Panc1 (cell line): Measurements from ENCODE around the gene ZNF462. TPM values are rescaled to one million over a fixed set of nuclear protein-coding genes. Genes with fewer than 3 reads are reported as not detected.

Experiments
- ATAC-seq: fragments of 200-7000 bp; cut with Tn5 transposase; 2 replicates; pipeline ENCODE4 v1.9.1; 2020; ENCODE audit warnings: mild to moderate bottlenecking, moderate library complexity
- BruUV-seq: library from RNA; stranded (reverse); fragments of 400-500 nt; replicated peaks from 2 replicates; lab custom pipeline; 2021; lab: Mats Ljungman, UMichigan
- CTCF ChIA-PET: fragments of 300-600 bp; sonication (Branson Sonifier 250); formaldehyde crosslinking; loops from one replicate; lab custom pipeline; 2022; ENCODE audit warnings: antibody characterized with exemption; lab: Charles Lee
- POLR2A ChIA-PET: fragments of 300-600 bp; sonication (Branson Sonifier 250); formaldehyde crosslinking; loops from one replicate; lab custom pipeline; 2022; ENCODE audit warnings: antibody characterized with exemption; lab: Charles Lee
- DNase-seq: peaks from one replicate; pipeline ENCODE4 v3.0.0-alpha.2; 2010; ENCODE audit warnings: low read depth, low spot score
- H3K27ac ChIP-seq: 2 replicates; pipeline ENCODE4 v1.5.1; 2011; ENCODE audit warnings: mild to moderate bottlenecking, low read length, inconsistent platforms
- H3K27me3 ChIP-seq: fragments of 200-500 bp; sonication (Bioruptor generic); 2 replicates; pipeline ENCODE4 v1.6.0; 2014; ENCODE audit warnings: low read length, inconsistent platforms; ENCODE audit not compliant: control insufficient read depth, insufficient read depth
- H3K36me3 ChIP-seq: fragments of 200-500 bp; sonication (Bioruptor generic); 2 replicates; pipeline ENCODE4 v1.5.1; 2014; ENCODE audit warnings: inconsistent platforms, mild to moderate bottlenecking, low read length, moderate library complexity; ENCODE audit not compliant: control insufficient read depth, insufficient read depth
- H3K4me1 ChIP-seq: 2 replicates; pipeline ENCODE4 v1.5.1; 2011; ENCODE audit warnings: inconsistent platforms, mild to moderate bottlenecking, low read length, moderate library complexity; ENCODE audit not compliant: control insufficient read depth, insufficient read depth
- H3K4me3 ChIP-seq, 2 experiments: 2 replicates each; pipeline ENCODE4 v1.5.1; 2011 to 2012; ENCODE audit warnings: low read depth in 2 of 2, low read length in 2 of 2, mild to moderate bottlenecking in 2 of 2, inconsistent platforms in 1 of 2, moderate library complexity in 1 of 2
- H3K9me3 ChIP-seq: fragments of 200-500 bp; sonication (Bioruptor generic); 2 replicates; pipeline ENCODE4 v1.5.1; 2014; ENCODE audit warnings: low read depth, mild to moderate bottlenecking, inconsistent platforms, low read length, moderate library complexity; ENCODE audit not compliant: control insufficient read depth, insufficient read depth
- POLR2AphosphoS5 ChIP-seq: IDR thresholded peaks from 2 replicates; pipeline ENCODE4 v1.6.1; 2012; ENCODE audit warnings: mild to moderate bottlenecking, low read depth, low read length, moderate library complexity
- SIN3A ChIP-seq: IDR thresholded peaks from 2 replicates; pipeline ENCODE4 v1.6.1; 2012; ENCODE audit warnings: low read depth, mild to moderate bottlenecking, low read length, moderate library complexity, borderline replicate concordance; ENCODE audit not compliant: insufficient read depth
- TCF7L2 ChIP-seq: IDR thresholded peaks from 2 replicates; pipeline ENCODE4 v1.6.1; 2011; ENCODE audit warnings: mild to moderate bottlenecking, low read depth, low read length, inconsistent platforms
- in situ Hi-C: cut with HindIII; loops from 2 replicates; pipeline ENCODE4 v1.10.0; 2016; ENCODE audit warnings: low sequenced_read_pairs, low pct_unique_long_range_greater_than_20kb
- intact Hi-C: fragments of 100-400 bp; cut with micrococcal nuclease; formaldehyde crosslinking; loops from one replicate; pipeline ENCODE4 v1.10.0; 2022; ENCODE audit not compliant: unreplicated experiment
- total RNA-seq: library from RNA; stranded (reverse); gene quantifications from one replicate; pipeline ENCODE4 v1.2.1, GENCODE V29; 2021; ENCODE audit not compliant: unreplicated experiment
- TF ChIP-seq, protein P1 (sequence below): fragments of 450-650 bp; IDR thresholded peaks from 2 replicates; pipeline ENCODE4 v1.5.1; 2017; ENCODE audit warnings: mild to moderate bottlenecking
- TF ChIP-seq, protein P2 (sequence below), 2 experiments: IDR thresholded peaks; 2 replicates each; pipeline ENCODE4 v1.6.1; 2011 to 2012; ENCODE audit warnings: low read depth in 2 of 2, control low read depth in 1 of 2, low read length in 1 of 2, mild to moderate bottlenecking in 1 of 2, moderate library complexity in 1 of 2; ENCODE audit not compliant: insufficient read depth in 1 of 2

Gene ZNF462
- total RNA-seq, 1 experiment from 2014 or later = 34.8 TPM

DNA sequence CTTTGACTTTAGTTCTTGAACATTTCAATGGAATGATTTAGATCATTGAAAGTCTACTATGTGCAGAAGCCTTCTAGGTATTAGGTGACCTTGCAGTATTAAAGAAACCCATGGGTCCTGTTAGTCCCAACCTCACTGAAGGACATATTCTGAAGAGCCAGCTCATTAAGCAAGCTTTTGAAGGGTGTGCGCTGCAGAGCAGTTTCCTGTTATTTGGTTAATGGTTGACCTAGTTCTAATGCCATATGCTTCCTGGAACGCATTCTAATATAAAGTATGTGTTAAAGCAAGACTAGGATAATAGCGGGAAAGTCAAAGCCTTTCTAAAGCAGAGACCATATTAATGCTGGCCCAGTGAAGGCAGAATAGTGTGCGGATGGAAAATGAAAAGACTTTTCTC lies 20.1 kb downstream of the ZNF462 start:
- ATAC-seq = no peak
- in situ Hi-C loops (no loop called here), intact Hi-C loops (no loop called here)
- Histone ChIP-seq H3K27me3 (no peaks in the 10 kb centered on the region), H3K27ac (no peak overlapping the region), H3K36me3 (no peaks in the 10 kb centered on the region), H3K4me1 (peaks cover 19% of the 10 kb centered on the region), H3K4me3 (no peak overlapping the region), H3K9me3 (no peaks in the 10 kb centered on the region)
- TF ChIP-seq, protein P1, sequence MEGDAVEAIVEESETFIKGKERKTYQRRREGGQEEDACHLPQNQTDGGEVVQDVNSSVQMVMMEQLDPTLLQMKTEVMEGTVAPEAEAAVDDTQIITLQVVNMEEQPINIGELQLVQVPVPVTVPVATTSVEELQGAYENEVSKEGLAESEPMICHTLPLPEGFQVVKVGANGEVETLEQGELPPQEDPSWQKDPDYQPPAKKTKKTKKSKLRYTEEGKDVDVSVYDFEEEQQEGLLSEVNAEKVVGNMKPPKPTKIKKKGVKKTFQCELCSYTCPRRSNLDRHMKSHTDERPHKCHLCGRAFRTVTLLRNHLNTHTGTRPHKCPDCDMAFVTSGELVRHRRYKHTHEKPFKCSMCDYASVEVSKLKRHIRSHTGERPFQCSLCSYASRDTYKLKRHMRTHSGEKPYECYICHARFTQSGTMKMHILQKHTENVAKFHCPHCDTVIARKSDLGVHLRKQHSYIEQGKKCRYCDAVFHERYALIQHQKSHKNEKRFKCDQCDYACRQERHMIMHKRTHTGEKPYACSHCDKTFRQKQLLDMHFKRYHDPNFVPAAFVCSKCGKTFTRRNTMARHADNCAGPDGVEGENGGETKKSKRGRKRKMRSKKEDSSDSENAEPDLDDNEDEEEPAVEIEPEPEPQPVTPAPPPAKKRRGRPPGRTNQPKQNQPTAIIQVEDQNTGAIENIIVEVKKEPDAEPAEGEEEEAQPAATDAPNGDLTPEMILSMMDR = no peak
- TF ChIP-seq SIN3A = no peak
- TF ChIP-seq POLR2AphosphoS5 = no peak
- TF ChIP-seq, protein P2, sequence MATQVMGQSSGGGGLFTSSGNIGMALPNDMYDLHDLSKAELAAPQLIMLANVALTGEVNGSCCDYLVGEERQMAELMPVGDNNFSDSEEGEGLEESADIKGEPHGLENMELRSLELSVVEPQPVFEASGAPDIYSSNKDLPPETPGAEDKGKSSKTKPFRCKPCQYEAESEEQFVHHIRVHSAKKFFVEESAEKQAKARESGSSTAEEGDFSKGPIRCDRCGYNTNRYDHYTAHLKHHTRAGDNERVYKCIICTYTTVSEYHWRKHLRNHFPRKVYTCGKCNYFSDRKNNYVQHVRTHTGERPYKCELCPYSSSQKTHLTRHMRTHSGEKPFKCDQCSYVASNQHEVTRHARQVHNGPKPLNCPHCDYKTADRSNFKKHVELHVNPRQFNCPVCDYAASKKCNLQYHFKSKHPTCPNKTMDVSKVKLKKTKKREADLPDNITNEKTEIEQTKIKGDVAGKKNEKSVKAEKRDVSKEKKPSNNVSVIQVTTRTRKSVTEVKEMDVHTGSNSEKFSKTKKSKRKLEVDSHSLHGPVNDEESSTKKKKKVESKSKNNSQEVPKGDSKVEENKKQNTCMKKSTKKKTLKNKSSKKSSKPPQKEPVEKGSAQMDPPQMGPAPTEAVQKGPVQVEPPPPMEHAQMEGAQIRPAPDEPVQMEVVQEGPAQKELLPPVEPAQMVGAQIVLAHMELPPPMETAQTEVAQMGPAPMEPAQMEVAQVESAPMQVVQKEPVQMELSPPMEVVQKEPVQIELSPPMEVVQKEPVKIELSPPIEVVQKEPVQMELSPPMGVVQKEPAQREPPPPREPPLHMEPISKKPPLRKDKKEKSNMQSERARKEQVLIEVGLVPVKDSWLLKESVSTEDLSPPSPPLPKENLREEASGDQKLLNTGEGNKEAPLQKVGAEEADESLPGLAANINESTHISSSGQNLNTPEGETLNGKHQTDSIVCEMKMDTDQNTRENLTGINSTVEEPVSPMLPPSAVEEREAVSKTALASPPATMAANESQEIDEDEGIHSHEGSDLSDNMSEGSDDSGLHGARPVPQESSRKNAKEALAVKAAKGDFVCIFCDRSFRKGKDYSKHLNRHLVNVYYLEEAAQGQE (IDR thresholded peaks at IDR 0.05; ENCODE audit: insufficient read depth in 1 of 2, low read depth in 2 of 2, low read length in 1 of 2) = no peak
- no peak for TF ChIP-seq TCF7L2
- no TSS peak for BruUV-seq
- ChIA-PET POLR2A (no interaction called here), CTCF (no interaction called here)
- DNase-seq = no peak

- Histone ChIP-seq H3K27me3 (no peaks in the 10 kb centered on the region), H3K4me3 (no peak overlapping the region), H3K9me3 (no peaks in the 10 kb centered on the region), H3K27ac (peak overlapping the region; percentile 29; the same call in 1 of the 2 replicates), H3K4me1 (peaks cover 18% of the 10 kb centered on the region), H3K36me3 (no peaks in the 10 kb centered on the region)
- intact Hi-C loops = no loop called here
- ChIA-PET POLR2A (no interaction called here), CTCF (no interaction called here)
- ATAC-seq (peak; percentile 62), DNase-seq (no peak)
- no TSS peak for BruUV-seq
- TF ChIP-seq POLR2AphosphoS5 = no peak
- TF ChIP-seq, protein P2 (IDR thresholded peaks at IDR 0.05; ENCODE audit: insufficient read depth in 1 of 2, low read depth in 2 of 2, low read length in 1 of 2) = peak in 1 of 2 experiments; percentile 40; a peak in 1 of 4 replicates
- in situ Hi-C loops = no loop called here
Measured at GRCh38 chr9:106883626-106884190, 20.7 kb downstream of the ZNF462 start.
